Smooth muscle cell of the brain vasculature (primary cell): Measurements from ENCODE around the gene PUM1.
"Not testable (repeated sequence)": the region's sequence is repeated elsewhere in the genome, so short reads cannot be mapped to it uniquely, and the experiment has no call there.

ENCODE experiments used
- DNase-seq: peaks from one replicate; pipeline ENCODE4 v3.0.0-alpha.2; 2012; ENCODE audit warnings: low read depth, low spot score

Gene PUM1

DNA sequence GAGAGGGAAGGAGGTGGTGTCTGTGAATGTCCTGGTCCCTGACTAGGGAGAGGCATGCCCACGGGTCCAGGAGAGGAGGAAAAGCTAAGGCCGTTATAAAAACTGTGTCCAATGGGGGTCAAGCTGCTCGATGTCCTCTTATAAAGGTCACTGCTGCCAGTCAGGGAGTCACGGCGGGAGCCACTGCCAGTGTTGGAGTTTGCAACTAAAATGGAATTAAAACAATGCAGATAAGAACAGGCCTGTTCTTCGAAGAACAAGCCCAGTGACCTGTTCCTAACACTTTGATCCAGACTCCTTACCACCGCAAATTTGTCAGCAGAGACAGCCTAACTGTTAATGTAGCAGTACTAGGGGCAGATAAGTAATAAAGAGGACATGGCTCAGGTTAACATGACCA lies 100.8 kb downstream of the PUM1 start:
- DNase-seq: no peak

GRCh38 chr1:30962609-30963508 lies 102.7 kb downstream of the PUM1 start:
- DNase-seq: no peak

- no peak for DNase-seq
These were observed 107.8 kb downstream of the PUM1 start for GRCh38 chr1:30957560-30958222.

DNA sequence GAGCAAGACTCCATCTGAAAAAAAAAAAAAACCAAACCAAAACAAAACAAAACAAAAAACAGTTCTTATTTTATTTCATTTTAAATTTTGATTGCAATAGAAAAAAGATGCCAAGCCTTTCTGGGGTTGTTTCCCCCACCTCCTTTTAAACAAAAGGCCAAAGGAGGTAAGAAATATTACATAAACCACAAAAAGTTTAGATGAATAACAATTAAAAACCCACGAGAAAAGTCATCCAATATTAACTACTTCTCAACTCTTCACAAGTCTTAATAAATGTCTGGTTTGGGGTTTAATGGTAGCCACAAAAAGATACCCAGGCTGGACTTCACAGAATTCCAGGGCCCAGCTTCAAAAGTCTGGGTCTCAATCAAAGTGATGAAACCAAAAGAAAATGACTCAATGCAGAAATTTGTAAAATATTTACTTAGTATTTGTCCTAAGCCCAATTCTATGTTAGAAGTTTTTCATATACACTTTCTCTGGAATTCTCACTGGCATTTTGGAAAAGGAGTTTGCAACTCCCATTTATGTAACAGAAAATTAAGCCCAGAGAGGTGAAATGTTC lies 110.0 kb downstream of the PUM1 start:
- DNase-seq: no peak

GRCh38 chr1:30953685-30954084 lies 111.8 kb downstream of the PUM1 start:
- no peak for DNase-seq

DNA sequence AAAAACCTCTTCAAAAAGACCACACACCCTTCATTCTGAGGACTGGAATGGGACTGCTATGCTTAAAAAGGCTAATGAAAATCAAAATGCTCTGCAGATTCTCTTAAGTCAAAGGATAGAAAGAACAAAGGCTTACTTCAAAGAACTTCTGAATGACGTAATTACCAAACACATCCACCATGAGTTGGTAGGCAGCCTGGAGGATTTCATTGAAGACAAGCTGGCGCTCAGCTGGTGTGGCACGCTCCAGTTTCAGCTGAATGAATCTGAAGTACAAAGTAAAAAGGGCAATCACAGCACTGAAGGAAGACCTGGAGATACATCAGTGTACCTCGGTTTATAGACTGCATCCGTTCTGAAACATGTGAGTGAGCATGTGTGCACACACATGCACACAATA lies 113.4 kb downstream of the PUM1 start:
- DNase-seq: no peak

DNA sequence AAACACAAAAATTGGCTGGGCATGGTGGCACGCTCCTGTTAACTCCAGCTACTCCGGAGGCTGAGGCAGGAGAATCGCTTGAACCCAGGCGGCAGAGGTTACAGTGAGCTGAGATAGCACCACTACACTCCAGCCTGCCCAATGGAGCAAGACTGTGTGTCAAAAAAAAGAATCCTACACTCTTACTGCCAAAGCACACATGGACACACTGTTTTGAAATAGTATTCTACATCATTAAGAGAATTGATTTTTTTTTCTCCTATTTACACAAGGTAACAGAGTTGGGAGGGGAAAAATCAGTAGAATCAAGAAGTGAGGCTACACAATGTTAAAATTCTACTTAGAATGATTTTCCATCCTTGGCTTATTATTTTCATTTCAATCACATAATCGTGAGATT lies 114.8 kb downstream of the PUM1 start:
- DNase-seq: no peak

- DNase-seq: no peak
These were observed 115.5 kb downstream of the PUM1 start for GRCh38 chr1:30950053-30950452.

DNA sequence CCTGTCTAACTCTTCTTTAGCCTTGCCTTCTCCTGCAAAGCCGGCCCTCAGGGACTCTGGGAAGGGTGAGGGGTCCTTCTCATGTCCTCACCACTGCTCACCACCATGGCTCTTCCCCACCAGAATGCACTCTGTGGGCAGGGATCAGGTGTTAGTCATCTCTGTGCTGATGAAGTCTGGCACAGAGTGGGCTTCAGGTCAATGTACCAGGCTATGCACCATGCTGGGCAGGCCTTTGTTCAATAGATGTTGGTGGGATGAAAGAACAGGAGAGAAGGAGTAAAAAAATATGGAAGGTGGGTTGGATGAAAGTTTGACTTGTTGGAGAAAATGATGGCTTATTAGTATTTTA lies 116.1 kb downstream of the PUM1 start:
- DNase-seq: not testable (repeated sequence)

DNA sequence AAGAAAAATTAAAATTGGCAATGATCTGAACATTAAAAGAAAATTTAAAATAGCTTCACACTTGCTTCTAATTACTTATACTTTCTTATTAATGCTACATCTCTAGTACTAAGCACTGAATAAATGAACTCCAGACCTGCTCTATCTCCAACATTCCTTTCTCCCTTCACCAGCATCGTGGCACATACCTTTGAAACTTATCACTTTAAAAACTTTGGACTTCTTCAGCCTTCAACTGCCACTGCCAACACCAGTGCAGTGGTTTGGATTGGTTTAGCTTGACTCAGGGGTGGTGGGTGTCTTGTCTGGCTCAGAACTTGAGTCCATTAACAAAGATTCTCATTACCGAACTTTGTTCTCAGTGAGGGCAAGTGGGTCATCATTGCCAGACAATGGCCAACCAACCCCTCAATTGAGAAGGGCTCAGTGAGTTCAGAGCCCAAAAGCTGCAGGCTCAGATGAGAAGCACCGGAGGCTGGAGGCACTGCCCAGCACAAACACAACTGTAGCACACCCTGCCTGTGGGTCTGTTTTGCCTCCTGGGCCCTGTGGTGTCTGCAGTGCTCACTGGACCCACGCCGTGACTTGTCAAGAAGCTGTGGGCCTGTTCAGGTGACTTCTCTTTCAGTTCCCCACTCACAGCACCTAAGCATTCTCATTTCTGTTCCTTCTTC lies 116.6 kb downstream of the PUM1 start:
- DNase-seq: not testable (repeated sequence)

- no peak for DNase-seq
These were observed 117.2 kb downstream of the PUM1 start for GRCh38 chr1:30948278-30948677.

GRCh38 chr1:30947212-30947611 lies 118.3 kb downstream of the PUM1 start:
- no peak for DNase-seq

DNA sequence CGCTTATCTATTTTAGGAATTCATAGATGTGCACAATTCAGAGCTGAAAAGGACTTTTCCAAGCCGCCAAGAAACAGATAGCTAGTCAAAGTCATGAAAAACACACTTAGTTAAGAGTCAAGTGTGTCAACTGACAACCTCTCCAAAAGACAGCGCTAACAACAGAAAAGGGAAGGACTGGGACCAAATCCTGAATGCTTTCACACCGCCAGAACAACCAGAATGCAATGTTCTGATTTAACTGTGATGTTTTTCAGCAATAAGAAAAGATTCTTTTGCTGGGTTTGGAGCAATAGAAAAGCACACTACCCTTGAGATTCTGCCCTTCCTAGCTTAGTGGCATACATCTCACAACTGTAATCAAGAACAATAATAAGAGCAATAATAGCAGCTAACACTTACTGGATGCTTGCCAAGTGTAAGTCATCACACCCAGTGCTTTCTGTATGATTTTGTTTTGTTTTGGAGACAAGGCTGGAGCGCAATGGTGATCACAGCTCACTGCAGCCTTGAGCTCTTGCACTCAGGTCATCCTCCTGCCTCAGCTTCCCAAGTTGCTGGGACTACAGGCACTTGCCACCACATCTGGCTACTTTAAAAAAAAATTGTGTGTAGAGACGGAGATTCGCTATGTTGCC lies 123.1 kb downstream of the PUM1 start:
- no peak for DNase-seq

- no peak for DNase-seq
These were observed 125.0 kb downstream of the PUM1 start for GRCh38 chr1:30940541-30940940.

GRCh38 chr1:30936541-30937171 lies 128.9 kb downstream of the PUM1 start:
- DNase-seq: no peak

GRCh38 chr1:30935758-30936157 lies 129.8 kb downstream of the PUM1 start:
- not testable (repeated sequence) for DNase-seq

GRCh38 chr1:30934613-30935012 lies 130.9 kb downstream of the PUM1 start:
- DNase-seq: no peak

DNA sequence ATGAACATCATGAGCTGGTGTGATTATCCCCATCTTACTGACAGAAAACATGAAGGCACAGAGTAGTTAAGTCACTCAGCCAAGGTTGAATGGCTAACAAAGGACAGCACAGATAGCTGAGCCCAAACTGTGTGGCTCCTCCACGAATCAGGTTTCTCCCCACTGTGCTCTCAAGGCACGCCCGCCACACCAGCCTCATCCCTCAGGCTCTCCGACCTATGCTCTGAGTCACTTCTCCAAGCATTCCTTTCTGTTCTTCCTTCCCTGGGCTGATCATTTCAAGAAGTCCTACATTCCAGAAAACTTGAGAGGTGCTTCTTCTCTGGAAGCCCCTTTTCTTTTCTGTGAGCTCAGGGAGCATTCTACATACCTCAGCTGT lies 131.7 kb downstream of the PUM1 start:
- no peak for DNase-seq

DNA sequence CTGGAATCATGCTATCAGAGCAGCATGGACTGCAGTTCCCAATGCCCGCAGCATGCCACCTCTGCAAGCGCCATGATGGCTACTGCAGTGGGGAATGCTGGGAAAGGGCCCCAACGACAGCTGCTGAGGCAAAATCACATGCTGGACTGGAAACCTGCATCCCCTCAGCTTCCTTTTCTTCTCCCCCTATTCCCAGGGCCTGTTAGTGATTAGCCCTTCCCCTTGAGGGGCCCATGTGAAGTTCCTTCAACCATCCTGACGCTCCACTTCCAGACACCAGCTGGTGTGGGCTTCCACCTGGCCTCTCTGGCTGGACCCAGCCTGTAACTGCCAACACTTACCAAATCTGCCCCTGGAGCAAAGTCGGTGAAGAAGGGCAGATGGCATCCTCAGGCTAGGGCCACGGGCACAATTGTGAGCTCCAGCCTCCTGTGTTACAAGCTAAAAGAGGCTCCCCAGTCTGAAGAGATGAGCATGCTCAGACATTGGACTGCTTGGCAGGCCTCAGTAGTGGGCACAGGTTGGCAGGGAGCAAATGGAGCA lies 134.8 kb downstream of the PUM1 start:
- no peak for DNase-seq

DNA sequence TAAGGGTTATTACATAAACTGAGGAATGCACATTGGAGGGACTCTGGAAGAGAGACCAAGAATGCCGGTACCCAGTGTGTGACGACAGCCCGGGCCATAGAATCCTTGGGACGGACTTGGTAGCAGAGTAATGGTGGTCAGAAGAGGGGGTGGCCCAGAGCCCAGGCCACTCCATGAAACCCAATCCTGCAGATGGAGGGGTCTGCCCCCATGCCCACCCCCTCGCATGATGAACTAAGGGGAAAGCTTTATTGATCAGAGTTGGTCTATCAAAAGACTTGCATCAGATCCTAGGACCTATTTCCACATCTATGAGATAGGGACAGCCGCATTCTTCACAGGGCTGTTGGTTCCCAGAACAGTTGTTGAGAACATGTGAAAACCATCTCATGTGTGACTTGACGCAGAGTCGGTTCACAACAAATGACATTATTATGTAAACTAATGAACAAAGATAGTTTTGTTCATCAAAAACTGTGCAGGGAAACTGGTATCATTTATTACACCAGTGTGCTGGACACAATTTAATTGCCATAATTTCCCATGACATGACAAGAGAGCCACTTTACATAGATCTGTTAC lies 135.5 kb downstream of the PUM1 start:
- no peak for DNase-seq
